ENCODE measurements around the gene LRRC14B. TPM values are rescaled to one million over a fixed set of nuclear protein-coding genes. Genes with fewer than 3 reads are reported as not detected.

The LRRC14B gene
- total RNA-seq, 1 donor from 2014 or later: not detected

GRCh38 chr5:189486-189885 is 1.8 kb upstream of the LRRC14B start:
- H3K36me3 ChIP-seq: no peaks in the 10 kb centered on the region
- no peak for TF ChIP-seq POLR2A (IDR thresholded peaks at IDR 0.05)
- TF ChIP-seq, protein P1, sequence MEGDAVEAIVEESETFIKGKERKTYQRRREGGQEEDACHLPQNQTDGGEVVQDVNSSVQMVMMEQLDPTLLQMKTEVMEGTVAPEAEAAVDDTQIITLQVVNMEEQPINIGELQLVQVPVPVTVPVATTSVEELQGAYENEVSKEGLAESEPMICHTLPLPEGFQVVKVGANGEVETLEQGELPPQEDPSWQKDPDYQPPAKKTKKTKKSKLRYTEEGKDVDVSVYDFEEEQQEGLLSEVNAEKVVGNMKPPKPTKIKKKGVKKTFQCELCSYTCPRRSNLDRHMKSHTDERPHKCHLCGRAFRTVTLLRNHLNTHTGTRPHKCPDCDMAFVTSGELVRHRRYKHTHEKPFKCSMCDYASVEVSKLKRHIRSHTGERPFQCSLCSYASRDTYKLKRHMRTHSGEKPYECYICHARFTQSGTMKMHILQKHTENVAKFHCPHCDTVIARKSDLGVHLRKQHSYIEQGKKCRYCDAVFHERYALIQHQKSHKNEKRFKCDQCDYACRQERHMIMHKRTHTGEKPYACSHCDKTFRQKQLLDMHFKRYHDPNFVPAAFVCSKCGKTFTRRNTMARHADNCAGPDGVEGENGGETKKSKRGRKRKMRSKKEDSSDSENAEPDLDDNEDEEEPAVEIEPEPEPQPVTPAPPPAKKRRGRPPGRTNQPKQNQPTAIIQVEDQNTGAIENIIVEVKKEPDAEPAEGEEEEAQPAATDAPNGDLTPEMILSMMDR (IDR thresholded peaks at IDR 0.05): no peak
- no peak for TF ChIP-seq POLR2AphosphoS5 (IDR thresholded peaks at IDR 0.05; ENCODE audit: insufficient read depth in 1 of 2, low read depth in 1 of 2)
- no peaks in the 10 kb centered on the region for H3K27me3 ChIP-seq
- H3K4me3 ChIP-seq: no peak overlapping the region
- H3K9me3 ChIP-seq: no peaks in the 10 kb centered on the region
- intact Hi-C loops (cut with DNase I): no loop called here
- peaks cover 21% of the 10 kb centered on the region for H3K4me1 ChIP-seq
- H3K27ac ChIP-seq: no peak overlapping the region
- no peak for DNase-seq (ENCODE audit: extremely low spot score in 2 of 2)

GRCh38 chr5:189976-190365 is 1.3 kb upstream of the LRRC14B start:
- Histone ChIP-seq H3K36me3 (no peaks in the 10 kb centered on the region), H3K27ac (no peak overlapping the region), H3K9me3 (no peaks in the 10 kb centered on the region), H3K27me3 (no peaks in the 10 kb centered on the region), H3K4me3 (no peak overlapping the region), H3K4me1 (peaks cover 21% of the 10 kb centered on the region)
- intact Hi-C loops (cut with DNase I): no loop called here
- no peak for TF ChIP-seq POLR2A (IDR thresholded peaks at IDR 0.05)
- no peak for TF ChIP-seq POLR2AphosphoS5 (IDR thresholded peaks at IDR 0.05; ENCODE audit: insufficient read depth in 1 of 2, low read depth in 1 of 2)
- TF ChIP-seq, protein P1 (IDR thresholded peaks at IDR 0.05): no peak
- no peak for DNase-seq (ENCODE audit: extremely low spot score in 2 of 2)

DNA sequence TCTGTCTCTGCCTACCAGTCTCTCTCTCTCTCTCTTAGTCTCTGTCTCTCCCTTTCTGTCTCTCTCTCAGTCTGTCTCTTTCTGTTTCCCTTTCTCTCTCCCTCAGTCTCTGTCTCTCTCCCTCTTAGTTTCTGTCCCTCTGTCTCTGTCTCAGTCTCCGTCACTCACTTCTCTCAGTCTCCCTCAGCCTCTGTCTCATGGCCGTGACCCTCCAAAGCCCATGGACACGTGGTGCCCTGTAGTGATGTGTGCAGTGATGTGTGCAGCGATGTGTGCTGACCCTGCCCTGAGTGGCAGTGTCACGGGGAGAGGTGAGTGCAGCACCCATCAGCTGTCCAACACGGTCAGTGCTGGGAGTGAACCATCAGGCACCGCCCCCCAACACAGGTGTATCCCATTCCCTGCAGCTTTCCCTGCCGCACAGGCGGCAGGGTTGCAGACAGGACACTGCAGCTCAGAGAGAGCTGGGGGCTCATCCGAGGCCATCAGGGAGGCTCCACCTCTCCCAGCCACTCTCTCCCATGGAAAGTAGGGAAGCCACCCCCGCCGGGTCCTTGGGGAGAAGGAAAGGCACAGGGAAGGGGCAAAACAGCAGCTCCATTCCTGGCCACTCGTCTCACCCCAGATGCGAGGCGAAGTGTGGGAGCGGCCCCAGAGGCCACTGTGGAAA is 794 bp upstream of the LRRC14B start:
- intact Hi-C loops (cut with DNase I): no loop called here
- Histone ChIP-seq H3K9me3 (no peaks in the 10 kb centered on the region), H3K4me3 (no peak overlapping the region), H3K27me3 (no peaks in the 10 kb centered on the region), H3K27ac (no peak overlapping the region), H3K4me1 (peaks cover 21% of the 10 kb centered on the region), H3K36me3 (no peaks in the 10 kb centered on the region)
- no peak for TF ChIP-seq POLR2AphosphoS5 (IDR thresholded peaks at IDR 0.05; ENCODE audit: insufficient read depth in 1 of 2, low read depth in 1 of 2)
- TF ChIP-seq, protein P1 (IDR thresholded peaks at IDR 0.05): no peak
- TF ChIP-seq POLR2A (IDR thresholded peaks at IDR 0.05): no peak
- DNase-seq (ENCODE audit: extremely low spot score in 2 of 2): no peak

DNA sequence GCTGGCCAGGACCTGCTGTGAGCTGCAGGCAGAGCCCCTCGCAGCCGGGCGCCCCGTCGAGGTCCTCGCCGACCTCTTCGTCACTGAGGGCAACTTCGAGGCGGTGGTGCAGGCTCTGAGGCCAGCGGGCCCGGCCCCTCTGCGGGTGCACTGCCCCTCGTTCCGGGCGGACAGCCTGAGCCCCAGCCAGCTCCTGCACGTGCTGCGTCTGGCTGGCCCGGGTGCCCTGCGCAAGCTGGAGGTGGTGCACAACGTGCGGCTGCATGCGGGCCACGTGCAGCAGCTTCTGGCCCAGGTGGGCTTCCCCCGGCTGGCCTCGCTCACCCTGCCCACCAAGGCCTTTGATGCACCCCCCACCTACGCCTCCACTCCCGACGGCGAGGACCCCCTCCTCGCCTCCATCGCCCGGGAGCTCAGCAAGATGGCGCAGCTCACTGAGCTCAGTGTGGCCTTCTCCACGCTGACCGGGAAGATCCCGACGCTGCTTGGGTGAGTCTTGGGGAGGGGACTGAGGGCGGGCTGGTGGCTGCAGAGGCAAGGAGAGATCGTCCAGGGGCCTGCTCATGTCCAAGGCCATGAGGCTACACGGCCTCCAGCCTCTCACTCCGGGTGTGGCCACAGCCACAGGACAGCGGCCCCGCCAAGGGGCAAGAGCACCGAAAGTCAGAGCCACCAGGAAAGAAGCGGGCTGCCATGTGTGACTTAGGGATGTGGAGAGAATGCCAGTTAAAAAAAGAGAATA is 825 bp downstream of the LRRC14B start:
- no peaks in the 10 kb centered on the region for H3K36me3 ChIP-seq
- H3K27ac ChIP-seq: no peak overlapping the region
- H3K4me3 ChIP-seq: no peak overlapping the region
- peaks cover 21% of the 10 kb centered on the region for H3K4me1 ChIP-seq
- TF ChIP-seq, protein P1 (IDR thresholded peaks at IDR 0.05): no peak
- no peak for TF ChIP-seq POLR2AphosphoS5 (IDR thresholded peaks at IDR 0.05; ENCODE audit: insufficient read depth in 1 of 2, low read depth in 1 of 2)
- TF ChIP-seq POLR2A (IDR thresholded peaks at IDR 0.05): no peak
- H3K9me3 ChIP-seq: no peaks in the 10 kb centered on the region
- H3K27me3 ChIP-seq: no peaks in the 10 kb centered on the region
- DNase-seq (ENCODE audit: extremely low spot score in 2 of 2): no peak
- intact Hi-C loops (cut with DNase I): no loop called here

GRCh38 chr5:192691-192969 is 1.3 kb downstream of the LRRC14B start:
- Histone ChIP-seq H3K9me3 (no peaks in the 10 kb centered on the region), H3K4me1 (peaks cover 21% of the 10 kb centered on the region), H3K36me3 (no peaks in the 10 kb centered on the region), H3K27ac (no peak overlapping the region), H3K4me3 (no peak overlapping the region), H3K27me3 (no peaks in the 10 kb centered on the region)
- intact Hi-C loops (cut with DNase I): no loop called here
- DNase-seq (ENCODE audit: extremely low spot score in 2 of 2): no peak
- TF ChIP-seq POLR2A (IDR thresholded peaks at IDR 0.05) (no peak), POLR2AphosphoS5 (IDR thresholded peaks at IDR 0.05; ENCODE audit: insufficient read depth in 1 of 2, low read depth in 1 of 2) (no peak)
- TF ChIP-seq, protein P1 (IDR thresholded peaks at IDR 0.05): no peak

Measured in vagina (tissue), 2 donors.